Tibial nerve (tissue), 4 donors: ENCODE measurements around the gene MLXIP.

Experiments
- EP300 ChIP-seq, 2 donors: sonication (generic); formaldehyde crosslinking; IDR thresholded peaks; one replicate each; pipeline ENCODE4 v1.6.1; 2017; ENCODE audit warnings: antibody characterized with exemption in 2 of 2, mild to moderate bottlenecking in 1 of 2
- POLR2A ChIP-seq, 2 donors: fragments of 450-650 bp; IDR thresholded peaks; one replicate each; pipeline ENCODE4 v1.6.1; 2017; ENCODE audit warnings: antibody characterized with exemption in 2 of 2, mild to moderate bottlenecking in 2 of 2, moderate library complexity in 2 of 2
- TF ChIP-seq, protein P1 (sequence below), 5 experiments: fragments of 200-600 bp in 3 of 5; fragments of 450-650 bp in 2 of 5; sonication (generic) in 3 of 5; IDR thresholded peaks; one replicate each; pipeline ENCODE4 v1.5.1; 2016 to 2019; ENCODE audit warnings: antibody characterized with exemption in 5 of 5, mild to moderate bottlenecking in 3 of 5, moderate library complexity in 2 of 5

DNA sequence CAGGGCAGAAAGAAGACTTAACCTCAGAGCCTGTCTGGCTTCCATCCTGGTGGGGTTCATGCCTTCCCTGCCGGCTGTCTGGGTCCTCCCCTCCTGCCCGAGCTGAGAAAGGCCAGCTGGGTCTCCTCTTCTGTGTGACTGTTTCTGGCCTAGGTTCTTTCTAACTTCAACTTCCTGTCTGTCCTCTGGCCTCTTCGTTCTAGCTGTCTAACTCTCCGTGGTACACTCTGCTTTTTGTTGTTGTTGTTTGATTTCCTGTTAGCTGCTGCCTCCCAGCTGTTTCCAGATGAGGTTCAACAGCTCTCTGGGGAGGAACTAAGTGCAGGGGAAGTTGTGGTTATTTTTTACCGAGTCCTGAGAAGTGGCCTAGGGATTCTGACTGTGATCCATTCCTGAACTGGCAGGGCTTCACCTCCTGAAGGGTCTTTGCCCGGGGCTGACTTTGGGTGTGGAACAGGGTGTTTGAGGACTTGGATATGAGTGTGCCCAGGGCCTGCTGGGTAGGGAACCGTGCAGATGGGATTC lies 3.2 kb downstream of the MLXIP start:
- TF ChIP-seq POLR2A (IDR thresholded peaks at IDR 0.05) (no peak), EP300 (IDR thresholded peaks at IDR 0.05) (peak in 1 of 2 donors; percentile 57)
- TF ChIP-seq, protein P1, sequence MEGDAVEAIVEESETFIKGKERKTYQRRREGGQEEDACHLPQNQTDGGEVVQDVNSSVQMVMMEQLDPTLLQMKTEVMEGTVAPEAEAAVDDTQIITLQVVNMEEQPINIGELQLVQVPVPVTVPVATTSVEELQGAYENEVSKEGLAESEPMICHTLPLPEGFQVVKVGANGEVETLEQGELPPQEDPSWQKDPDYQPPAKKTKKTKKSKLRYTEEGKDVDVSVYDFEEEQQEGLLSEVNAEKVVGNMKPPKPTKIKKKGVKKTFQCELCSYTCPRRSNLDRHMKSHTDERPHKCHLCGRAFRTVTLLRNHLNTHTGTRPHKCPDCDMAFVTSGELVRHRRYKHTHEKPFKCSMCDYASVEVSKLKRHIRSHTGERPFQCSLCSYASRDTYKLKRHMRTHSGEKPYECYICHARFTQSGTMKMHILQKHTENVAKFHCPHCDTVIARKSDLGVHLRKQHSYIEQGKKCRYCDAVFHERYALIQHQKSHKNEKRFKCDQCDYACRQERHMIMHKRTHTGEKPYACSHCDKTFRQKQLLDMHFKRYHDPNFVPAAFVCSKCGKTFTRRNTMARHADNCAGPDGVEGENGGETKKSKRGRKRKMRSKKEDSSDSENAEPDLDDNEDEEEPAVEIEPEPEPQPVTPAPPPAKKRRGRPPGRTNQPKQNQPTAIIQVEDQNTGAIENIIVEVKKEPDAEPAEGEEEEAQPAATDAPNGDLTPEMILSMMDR (IDR thresholded peaks at IDR 0.05) = no peak
